ENCODE data around the gene ADPRM. TPM values are rescaled to one million over a fixed set of nuclear protein-coding genes. Genes with fewer than 3 reads are reported as not detected.

ADPRM gene
- total RNA-seq, 1 experiment from 2014 or later, result 2.4 TPM

DNA sequence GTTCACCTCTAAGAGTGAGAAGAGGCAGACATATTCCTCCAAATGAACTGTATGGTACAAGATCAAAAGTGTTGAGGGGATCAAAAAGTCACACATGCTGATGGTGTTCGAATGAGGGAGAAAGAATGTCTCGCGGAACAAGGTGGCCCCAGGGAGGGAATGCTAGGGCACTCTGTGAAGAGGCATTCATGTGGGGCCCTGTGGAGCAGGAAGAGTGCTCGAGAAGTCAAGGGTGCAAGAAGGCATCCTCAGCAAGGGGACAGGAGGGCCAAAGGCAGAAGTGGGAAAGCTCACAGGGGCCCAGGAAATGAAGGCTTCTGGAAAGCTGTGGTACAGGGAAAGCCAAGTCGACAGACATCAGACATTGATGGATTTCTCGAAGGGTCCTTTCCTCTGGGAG lies 34.2 kb upstream of the ADPRM start:
- Histone ChIP-seq H3K4me3 (ENCODE audit: low read depth in 2 of 2, low read length in 2 of 2) (no peak overlapping the region), H3K27me3 (ENCODE audit: control insufficient read depth, insufficient read depth, low read length) (no peaks in the 10 kb centered on the region), H3K4me1 (ENCODE audit: control insufficient read depth, insufficient read depth, low read length) (no peaks in the 10 kb centered on the region), H3K36me3 (ENCODE audit: control insufficient read depth, insufficient read depth, low read length) (no peaks in the 10 kb centered on the region), H3K27ac (ENCODE audit: low read length) (no peak overlapping the region), H3K9me3 (ENCODE audit: control insufficient read depth, insufficient read depth, low read depth, low read length) (no peaks in the 10 kb centered on the region)
- DNase-seq (ENCODE audit: low read depth, low spot score), result no peak
- ChIA-PET CTCF (no interaction called here), POLR2A (no interaction called here)
- ATAC-seq, result no peak
- TF ChIP-seq POLR2AphosphoS5 (IDR thresholded peaks at IDR 0.05; ENCODE audit: low read depth, low read length) (no peak), REST (IDR thresholded peaks at IDR 0.05; ENCODE audit: insufficient read depth in 1 of 2, low read depth in 2 of 2, low read length in 1 of 2) (no peak), TCF7L2 (IDR thresholded peaks at IDR 0.05; ENCODE audit: low read depth, low read length) (no peak), SIN3A (IDR thresholded peaks at IDR 0.05; ENCODE audit: borderline replicate concordance, insufficient read depth, low read depth, low read length) (no peak), CTCF (IDR thresholded peaks at IDR 0.05) (no peak)
- in situ Hi-C loops (cut with HindIII; ENCODE audit: low pct_unique_long_range_greater_than_20kb, low sequenced_read_pairs), result no loop called here
- intact Hi-C loops (cut with micrococcal nuclease; ENCODE audit: unreplicated experiment), result no loop called here
- no TSS peak for BruUV-seq (replicated peaks)

DNA sequence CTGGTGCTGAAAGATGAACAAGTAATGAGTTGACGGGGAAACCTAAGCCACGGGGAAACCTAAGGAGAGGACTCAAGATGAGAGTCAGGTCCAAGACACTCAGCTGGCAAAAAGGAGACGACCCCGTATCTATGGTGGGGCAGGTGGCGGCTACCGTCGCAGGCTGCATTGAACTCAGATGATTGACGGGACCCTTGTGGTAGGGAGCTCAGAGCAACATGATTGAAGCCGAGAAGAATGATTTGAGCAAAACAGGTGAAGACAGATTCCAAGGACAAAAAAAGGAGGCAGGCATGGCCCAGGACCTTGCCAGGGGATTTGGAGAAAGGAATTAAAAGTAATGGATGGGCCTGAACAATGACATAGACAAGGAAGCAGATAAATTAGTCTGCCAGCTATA lies 32.8 kb upstream of the ADPRM start:
- no peak overlapping the region for H3K27ac ChIP-seq (ENCODE audit: low read length)
- H3K36me3 ChIP-seq (ENCODE audit: control insufficient read depth, insufficient read depth, low read length), result no peaks in the 10 kb centered on the region
- in situ Hi-C loops (cut with HindIII; ENCODE audit: low pct_unique_long_range_greater_than_20kb, low sequenced_read_pairs), result no loop called here
- ATAC-seq, result no peak
- BruUV-seq (replicated peaks), result no TSS peak
- no peaks in the 10 kb centered on the region for H3K4me1 ChIP-seq (ENCODE audit: control insufficient read depth, insufficient read depth, low read length)
- DNase-seq (ENCODE audit: low read depth, low spot score), result no peak
- ChIA-PET POLR2A (no interaction called here), CTCF (interaction anchor here (0.6 kb wide), 1 partner anchor 89 kb away, joined by 3 read pairs; no protein-coding TSS in a partner anchor)
- intact Hi-C loops (cut with micrococcal nuclease; ENCODE audit: unreplicated experiment), result no loop called here
- no peaks in the 10 kb centered on the region for H3K27me3 ChIP-seq (ENCODE audit: control insufficient read depth, insufficient read depth, low read length)
- H3K4me3 ChIP-seq (ENCODE audit: low read depth in 2 of 2, low read length in 2 of 2), result no peak overlapping the region
- no peak for TF ChIP-seq SIN3A (IDR thresholded peaks at IDR 0.05; ENCODE audit: borderline replicate concordance, insufficient read depth, low read depth, low read length)
- no peak for TF ChIP-seq TCF7L2 (IDR thresholded peaks at IDR 0.05; ENCODE audit: low read depth, low read length)
- no peak for TF ChIP-seq CTCF (IDR thresholded peaks at IDR 0.05)
- no peaks in the 10 kb centered on the region for H3K9me3 ChIP-seq (ENCODE audit: control insufficient read depth, insufficient read depth, low read depth, low read length)

Measured in Panc1 (cell line).